HepG2 (cell line): Measurements from ENCODE around the gene CYP27B1. TPM values are rescaled to one million over a fixed set of nuclear protein-coding genes. Genes with fewer than 3 reads are reported as not detected.

Experiments used
- ATAC-seq: fragments of 200-7000 bp; cut with Tn5 transposase; 3 replicates; pipeline ENCODE4 v1.9.1; 2020; ENCODE audit warnings: mild to moderate bottlenecking, moderate library complexity
- BruUV-seq: library from RNA; stranded (reverse); fragments of 400-500 nt; replicated peaks from 2 replicates; lab custom pipeline; 2021; lab: Mats Ljungman, UMichigan
- CTCF ChIA-PET: fragments of 300-600 bp; formaldehyde crosslinking; extraction: SDS; loops from one replicate; lab custom pipeline; 2021; ENCODE audit warnings: low total read pairs, inconsistent platforms, low intra/inter-chr PET ratio; lab: Yijun Ruan, JAX
- POLR2A ChIA-PET: fragments of 350-600 bp; sonication (Branson Sonifier 250); formaldehyde crosslinking; loops from one replicate; lab custom pipeline; 2020; ENCODE audit warnings: antibody characterized with exemption, inconsistent platforms; lab: Yijun Ruan, JAX
- DNase-seq: peaks from one replicate; pipeline ENCODE4 v3.0.0-alpha.2; 2015; ENCODE audit warnings: low spot score
- FAIRE-seq: peaks from 3 replicates; lab custom pipeline; 2011; peaks lifted over from hg19 to GRCh38; lab: Jason Lieb, UNC
- H2AFZ ChIP-seq: one replicate; pipeline ENCODE4 v1.6.1; 2011; ENCODE audit warnings: low read length, inconsistent platforms
- H3K27ac ChIP-seq: fragments of 300-600 bp; 3 replicates; pipeline ENCODE4 v1.8.0; 2011; ENCODE audit warnings: mixed run types, mild to moderate bottlenecking, mixed read lengths, low read length, inconsistent platforms; ENCODE audit not compliant: insufficient read depth; ENCODE audit errors: extremely low read length
- H3K27me3 ChIP-seq, 2 experiments: fragments of 200-600 bp in 1 of 2; 2 replicates in 1 of 2; 3 replicates in 1 of 2; pipeline versions ENCODE4 v1.6.0 to v1.8.0; 2011; ENCODE audit warnings: low read length in 2 of 2, mild to moderate bottlenecking in 2 of 2, moderate library complexity in 2 of 2, inconsistent platforms in 1 of 2; ENCODE audit not compliant: insufficient read depth in 2 of 2, control insufficient read depth in 1 of 2
- H3K36me3 ChIP-seq, 2 experiments: fragments of 200-600 bp in 1 of 2; replicated peaks in 1 of 2; 2 replicates in 1 of 2; 3 replicates in 1 of 2; pipeline versions ENCODE4 v1.5.1 to v1.8.0; 2011; ENCODE audit warnings: low read length in 2 of 2, inconsistent platforms in 1 of 2; ENCODE audit not compliant: insufficient read depth in 2 of 2, control insufficient read depth in 1 of 2
- H3K4me1 ChIP-seq: 2 replicates; pipeline ENCODE4 v1.5.1; 2012; ENCODE audit warnings: low read length, inconsistent platforms; ENCODE audit not compliant: insufficient read depth
- H3K4me2 ChIP-seq: 2 replicates; pipeline ENCODE4 v1.6.0; 2011; ENCODE audit warnings: low read depth, low read length, inconsistent platforms
- H3K4me3 ChIP-seq, 3 experiments: fragments of 200-600 bp in 1 of 3; sonication (generic), shearing (Covaris generic) in 1 of 3; replicated peaks in 1 of 3; 2 replicates each; pipeline ENCODE4 v1.5.1; 2011 to 2016; ENCODE audit warnings: low read length in 3 of 3, inconsistent platforms in 2 of 3, low read depth in 2 of 3, mild to moderate bottlenecking in 2 of 3, control low read depth in 1 of 3, mixed read lengths in 1 of 3; ENCODE audit not compliant: insufficient read depth in 1 of 3
- H3K79me2 ChIP-seq: one replicate; pipeline ENCODE4 v1.6.1; 2011; ENCODE audit warnings: low read length, inconsistent platforms; ENCODE audit not compliant: insufficient read depth
- H3K9ac ChIP-seq: 2 replicates; pipeline ENCODE4 v1.6.0; 2011; ENCODE audit warnings: mild to moderate bottlenecking, low read depth, low read length, inconsistent platforms; ENCODE audit not compliant: insufficient read depth
- H3K9me3 ChIP-seq: 2 replicates; pipeline ENCODE4 v1.5.1; 2012; ENCODE audit warnings: mild to moderate bottlenecking, low read length
- H4K20me1 ChIP-seq: 2 replicates; pipeline ENCODE4 v1.6.0; 2011; ENCODE audit warnings: inconsistent platforms, mild to moderate bottlenecking, low read length, moderate library complexity; ENCODE audit not compliant: insufficient read depth
- BHLHE40 ChIP-seq: IDR thresholded peaks from 2 replicates; pipeline ENCODE4 v1.6.1; 2011; ENCODE audit warnings: low read length, improper control_type of control experiment
- ELF3 ChIP-seq: IDR thresholded peaks from 2 replicates; pipeline ENCODE4 v1.6.1; 2016; ENCODE audit warnings: missing genetic modification reagents, missing compliant biosample characterization
- KLF12 ChIP-seq: sonication (generic); formaldehyde crosslinking; IDR thresholded peaks from 2 replicates; pipeline ENCODE4 v1.4.0; 2020; ENCODE audit warnings: missing genetic modification reagents, borderline replicate concordance
- KLF15 ChIP-seq: sonication (generic); formaldehyde crosslinking; IDR thresholded peaks from 2 replicates; pipeline ENCODE4 v1.8.1; 2023; ENCODE audit warnings: borderline replicate concordance, mild to moderate bottlenecking, inconsistent platforms, missing genetic modification reagents, mixed read lengths
- MTA1 ChIP-seq: sonication (generic); formaldehyde crosslinking; IDR thresholded peaks from 2 replicates; pipeline ENCODE4 v1.4.0; 2020; ENCODE audit warnings: missing genetic modification reagents, mild to moderate bottlenecking, borderline replicate concordance
- MTF1 ChIP-seq: sonication (generic); formaldehyde crosslinking; IDR thresholded peaks from 2 replicates; pipeline ENCODE4 v1.5.0; 2020; ENCODE audit warnings: missing genetic modification reagents
- NFATC3 ChIP-seq: sonication (generic); formaldehyde crosslinking; IDR thresholded peaks from 2 replicates; pipeline ENCODE4 v1.5.1; 2020; ENCODE audit warnings: mild to moderate bottlenecking, missing genetic modification reagents
- NR2F6 ChIP-seq, 2 experiments: IDR thresholded peaks; 2 replicates each; pipeline ENCODE4 v1.6.1; 2016; ENCODE audit warnings: antibody characterized with exemption in 1 of 2, mild to moderate bottlenecking in 1 of 2
- ZNF24 ChIP-seq: fragments of 450-650 bp; IDR thresholded peaks from 2 replicates; pipeline ENCODE4 v1.6.1; 2017; ENCODE audit warnings: antibody characterized with exemption, mild to moderate bottlenecking
- ZNF337 ChIP-seq: sonication (generic); formaldehyde crosslinking; IDR thresholded peaks from 2 replicates; pipeline ENCODE4 v1.5.1; 2020; ENCODE audit warnings: missing genetic modification reagents, low read depth, mild to moderate bottlenecking, borderline replicate concordance
- ZNF550 ChIP-seq: sonication (generic); formaldehyde crosslinking; IDR thresholded peaks from 2 replicates; pipeline ENCODE4 v1.4.0; 2020; ENCODE audit warnings: mild to moderate bottlenecking, missing genetic modification reagents, borderline replicate concordance
- WGBS: methylation state at CpG from one replicate; pipeline ENCODE4 v1.1.6; 2017; ENCODE audit warnings: low lambda C conversion rate; 5-methylcytosine and 5-hydroxymethylcytosine counted together
- in situ Hi-C: cut with HindIII; loops from 2 replicates; pipeline ENCODE4 v1.10.0; 2017; ENCODE audit warnings: low pct_unique_long_range_greater_than_20kb; ENCODE audit not compliant: extremely low pct_ligation_motif_present
- intact Hi-C: fragments of 100-400 bp; cut with micrococcal nuclease; formaldehyde crosslinking; loops from one replicate; pipeline ENCODE4 v1.10.0; 2022; ENCODE audit not compliant: unreplicated experiment
- polyA plus RNA-seq, 8 experiments: library from polyadenylated mRNA; depleted of rRNA in 3 of 8; stranded (reverse) in 7 of 8; unstranded in 1 of 8; fragments of >200 nt; fragmentation: Illumina TruSeq in 4 of 8; extraction: Trizol in 4 of 8; gene quantifications; 2 replicates each; pipeline versions ENCODE4 v1.2.1 to v1.2.3, GENCODE V29; 2011 to 2016; ENCODE audit warnings: low read depth in 4 of 8, missing spikeins in 1 of 8, mixed read lengths in 1 of 8; ENCODE audit not compliant: insufficient read depth in 1 of 8
- total RNA-seq, 5 experiments: library from RNA; depleted of rRNA; stranded (reverse); fragments of >200 nt; fragmentation: Illumina TruSeq; extraction: Trizol; gene quantifications; 2 replicates each; pipeline ENCODE4 v1.2.3, GENCODE V29; 2016; ENCODE audit warnings: low read depth in 1 of 5
- TF ChIP-seq, protein P1 (sequence below): sonication (generic); formaldehyde crosslinking; IDR thresholded peaks from 2 replicates; pipeline ENCODE4 v1.5.0; 2020; ENCODE audit warnings: missing genetic modification reagents
- TF ChIP-seq, protein P2 (sequence below): sonication (generic); formaldehyde crosslinking; IDR thresholded peaks from 2 replicates; pipeline ENCODE4 v1.8.0; 2023; ENCODE audit warnings: mild to moderate bottlenecking, missing genetic modification reagents
- TF ChIP-seq, protein P3 (sequence below): sonication (generic); formaldehyde crosslinking; IDR thresholded peaks from 2 replicates; pipeline ENCODE4 v1.8.0; 2022; ENCODE audit warnings: missing genetic modification reagents, mild to moderate bottlenecking, borderline replicate concordance
- TF ChIP-seq, protein P4 (sequence below): sonication (generic); formaldehyde crosslinking; IDR thresholded peaks from 2 replicates; pipeline ENCODE4 v1.5.1; 2020; ENCODE audit warnings: mild to moderate bottlenecking, missing genetic modification reagents
- TF ChIP-seq, protein P5 (sequence below): sonication (generic); formaldehyde crosslinking; IDR thresholded peaks from 2 replicates; pipeline ENCODE4 v1.4.0; 2020; ENCODE audit warnings: missing genetic modification reagents

The CYP27B1 gene
- total and polyA plus RNA-seq, 2 of the 13 experiments (the other 11 are each of a cell fraction or from before 2014, with no cell fraction given), result 2.3 to 3.0 TPM

DNA sequence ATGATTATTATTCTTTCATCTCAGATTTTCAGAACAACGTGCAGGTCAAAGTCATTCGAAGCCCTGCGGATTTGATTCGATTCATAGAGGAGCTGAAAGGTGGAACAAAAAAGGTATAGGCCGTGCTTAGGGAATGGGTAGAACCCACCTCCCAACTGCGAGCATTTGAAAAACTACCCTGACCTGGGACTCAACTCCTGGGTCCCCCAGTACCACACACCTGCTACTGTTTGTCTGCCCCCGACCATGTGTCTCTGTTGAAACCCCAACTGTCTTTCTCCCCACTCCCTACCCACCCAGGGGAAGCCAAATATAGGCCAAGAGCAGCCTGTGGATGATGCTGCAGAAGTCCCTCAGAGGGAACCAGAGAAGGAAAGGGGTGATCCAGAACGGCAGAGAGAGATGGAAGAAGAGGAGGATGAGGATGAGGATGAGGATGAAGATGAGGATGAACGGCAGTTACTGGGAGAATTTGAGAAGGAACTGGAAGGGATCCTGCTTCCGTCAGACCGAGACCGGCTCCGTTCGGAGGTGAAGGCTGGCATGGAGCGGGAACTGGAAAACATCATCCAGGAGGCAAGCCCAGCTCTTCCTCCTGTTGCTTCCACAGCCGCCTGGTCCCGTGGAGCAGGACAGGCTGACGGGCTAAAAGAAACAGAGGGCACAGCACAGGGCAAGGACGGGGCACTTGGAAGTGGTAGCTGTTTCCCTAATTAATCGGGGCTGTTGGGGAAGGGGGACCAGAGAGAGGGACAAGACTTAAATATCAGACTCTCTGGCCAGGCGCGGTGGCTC is 48.8 kb downstream of the CYP27B1 start:
- BruUV-seq, result no TSS peak
- Histone ChIP-seq H3K4me3 (no peak overlapping the region), H3K4me2 (no peak overlapping the region), H3K9me3 (no peaks in the 10 kb centered on the region), H3K4me1 (peaks cover 5% of the 10 kb centered on the region; the same call in 1 of the 2 replicates), H3K27ac (no peak overlapping the region), H4K20me1 (no peaks in the 10 kb centered on the region), H3K9ac (no peak overlapping the region), H3K79me2 (no peaks in the 10 kb centered on the region), H3K36me3 (peaks cover 19 to 56% of the 10 kb centered on the region in 2 experiments), H3K27me3 (no peaks in the 10 kb centered on the region), H2AFZ (no peak overlapping the region)
- no peak for FAIRE-seq
- intact Hi-C loops, result no loop called here
- DNase-seq, result no peak
- POLR2A ChIA-PET, result interaction anchor here (1.0 kb wide), 1 partner anchor 8 kb away, joined by 3 read pairs; no protein-coding TSS in a partner anchor
- in situ Hi-C loops, result no loop called here
- WGBS, result 96% methylated on average over 22 of the region's 22 CpGs
- CTCF ChIA-PET, result no interaction called here
- ATAC-seq, result no peak
- TF ChIP-seq ELF3 (CRISPR knock-in tag) (no peak), MTA1 (no peak), NR2F6 (IDR thresholded peaks at IDR 0.05) (no peak), NR2F6 (CRISPR knock-in tag; IDR thresholded peaks at IDR 0.05) (no peak), ZNF337 (CRISPR knock-in tag) (no peak), ZNF550 (CRISPR knock-in tag) (no peak), MTF1 (CRISPR knock-in tag) (no peak), BHLHE40 (no peak), ZNF24 (no peak), KLF12 (CRISPR knock-in tag) (no peak), NFATC3 (CRISPR knock-in tag) (no peak), KLF15 (no peak)
- TF ChIP-seq, protein P1, sequence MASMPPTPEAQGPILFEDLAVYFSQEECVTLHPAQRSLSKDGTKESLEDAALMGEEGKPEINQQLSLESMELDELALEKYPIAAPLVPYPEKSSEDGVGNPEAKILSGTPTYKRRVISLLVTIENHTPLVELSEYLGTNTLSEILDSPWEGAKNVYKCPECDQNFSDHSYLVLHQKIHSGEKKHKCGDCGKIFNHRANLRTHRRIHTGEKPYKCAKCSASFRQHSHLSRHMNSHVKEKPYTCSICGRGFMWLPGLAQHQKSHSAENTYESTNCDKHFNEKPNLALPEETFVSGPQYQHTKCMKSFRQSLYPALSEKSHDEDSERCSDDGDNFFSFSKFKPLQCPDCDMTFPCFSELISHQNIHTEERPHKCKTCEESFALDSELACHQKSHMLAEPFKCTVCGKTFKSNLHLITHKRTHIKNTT (CRISPR knock-in tag), result no peak
- TF ChIP-seq, protein P2, sequence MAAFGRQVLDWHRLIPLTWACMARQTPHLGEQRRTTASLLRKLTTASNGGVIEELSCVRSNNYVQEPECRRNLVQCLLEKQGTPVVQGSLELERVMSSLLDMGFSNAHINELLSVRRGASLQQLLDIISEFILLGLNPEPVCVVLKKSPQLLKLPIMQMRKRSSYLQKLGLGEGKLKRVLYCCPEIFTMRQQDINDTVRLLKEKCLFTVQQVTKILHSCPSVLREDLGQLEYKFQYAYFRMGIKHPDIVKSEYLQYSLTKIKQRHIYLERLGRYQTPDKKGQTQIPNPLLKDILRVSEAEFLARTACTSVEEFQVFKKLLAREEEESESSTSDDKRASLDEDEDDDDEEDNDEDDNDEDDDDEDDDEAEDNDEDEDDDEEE, result no peak
- TF ChIP-seq, protein P3, sequence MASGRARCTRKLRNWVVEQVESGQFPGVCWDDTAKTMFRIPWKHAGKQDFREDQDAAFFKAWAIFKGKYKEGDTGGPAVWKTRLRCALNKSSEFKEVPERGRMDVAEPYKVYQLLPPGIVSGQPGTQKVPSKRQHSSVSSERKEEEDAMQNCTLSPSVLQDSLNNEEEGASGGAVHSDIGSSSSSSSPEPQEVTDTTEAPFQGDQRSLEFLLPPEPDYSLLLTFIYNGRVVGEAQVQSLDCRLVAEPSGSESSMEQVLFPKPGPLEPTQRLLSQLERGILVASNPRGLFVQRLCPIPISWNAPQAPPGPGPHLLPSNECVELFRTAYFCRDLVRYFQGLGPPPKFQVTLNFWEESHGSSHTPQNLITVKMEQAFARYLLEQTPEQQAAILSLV (CRISPR knock-in tag), result no peak
- TF ChIP-seq, protein P4, sequence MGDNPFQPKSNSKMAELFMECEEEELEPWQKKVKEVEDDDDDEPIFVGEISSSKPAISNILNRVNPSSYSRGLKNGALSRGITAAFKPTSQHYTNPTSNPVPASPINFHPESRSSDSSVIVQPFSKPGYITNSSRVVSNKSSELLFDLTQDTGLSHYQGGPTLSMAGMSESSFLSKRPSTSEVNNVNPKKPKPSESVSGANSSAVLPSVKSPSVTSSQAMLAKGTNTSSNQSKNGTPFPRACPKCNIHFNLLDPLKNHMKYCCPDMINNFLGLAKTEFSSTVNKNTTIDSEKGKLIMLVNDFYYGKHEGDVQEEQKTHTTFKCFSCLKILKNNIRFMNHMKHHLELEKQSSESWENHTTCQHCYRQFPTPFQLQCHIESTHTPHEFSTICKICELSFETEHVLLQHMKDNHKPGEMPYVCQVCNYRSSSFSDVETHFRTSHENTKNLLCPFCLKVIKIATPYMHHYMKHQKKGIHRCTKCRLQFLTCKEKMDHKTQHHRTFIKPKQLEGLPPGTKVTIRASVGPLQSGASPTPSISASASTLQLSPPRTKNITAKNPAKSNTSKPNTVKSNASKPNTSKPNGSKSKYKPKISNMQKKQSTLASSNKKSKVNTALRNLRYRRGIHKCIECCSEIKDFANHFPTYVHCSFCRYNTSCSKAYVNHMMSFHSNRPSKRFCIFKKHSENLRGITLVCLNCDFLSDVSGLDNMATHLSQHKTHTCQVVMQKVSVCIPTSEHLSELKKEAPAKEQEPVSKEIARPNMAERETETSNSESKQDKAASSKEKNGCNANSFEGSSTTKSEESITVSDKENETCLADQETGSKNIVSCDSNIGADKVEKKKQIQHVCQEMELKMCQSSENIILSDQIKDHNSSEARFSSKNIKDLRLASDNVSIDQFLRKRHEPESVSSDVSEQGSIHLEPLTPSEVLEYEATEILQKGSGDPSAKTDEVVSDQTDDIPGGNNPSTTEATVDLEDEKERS (CRISPR knock-in tag), result no peak
- TF ChIP-seq, protein P5, sequence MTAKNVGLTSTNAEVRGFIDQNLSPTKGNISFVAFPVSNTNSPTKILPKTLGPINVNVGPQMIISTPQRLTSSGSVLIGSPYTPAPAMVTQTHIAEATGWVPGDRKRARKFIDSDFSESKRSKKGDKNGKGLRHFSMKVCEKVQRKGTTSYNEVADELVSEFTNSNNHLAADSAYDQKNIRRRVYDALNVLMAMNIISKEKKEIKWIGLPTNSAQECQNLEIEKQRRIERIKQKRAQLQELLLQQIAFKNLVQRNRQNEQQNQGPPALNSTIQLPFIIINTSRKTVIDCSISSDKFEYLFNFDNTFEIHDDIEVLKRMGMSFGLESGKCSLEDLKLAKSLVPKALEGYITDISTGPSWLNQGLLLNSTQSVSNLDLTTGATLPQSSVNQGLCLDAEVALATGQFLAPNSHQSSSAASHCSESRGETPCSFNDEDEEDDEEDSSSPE (CRISPR knock-in tag), result no peak
